ENCODE data around the gene OR1A1.
A peak's percentile ranks its signal among the peaks of the same experiment; 100 is the strongest.
"Not testable (repeated sequence)": the region's sequence is repeated elsewhere in the genome, so short reads cannot be mapped to it uniquely, and the experiment has no call there.

Gene OR1A1

GRCh38 chr17:3207367-3207766, at the start of gene OR1A1:
TSS of gene OR1A1 (plus strand) at chr17:3207667. CDS start at chr17:3215621, 7,954 bp downstream.
- no peak for DNase-seq

GRCh38 chr17:3167574-3167973, 39.9 kb upstream of the OR1A1 start:
- DNase-seq: no peak

GRCh38 chr17:3189961-3190360, 17.5 kb upstream of the OR1A1 start:
- no peak for DNase-seq

GRCh38 chr17:3197219-3197618, 10.2 kb upstream of the OR1A1 start, which contains the start of gene OR1A2:
TSS of gene OR1A2 (plus strand) at chr17:3197519. CDS start at chr17:3197519, 0 bp downstream.
- no peak for DNase-seq

GRCh38 chr17:3208484-3208883, 1.0 kb downstream of the OR1A1 start:
- DNase-seq: no peak

- DNase-seq: no peak
These were observed 5.5 kb downstream of the OR1A1 start for GRCh38 chr17:3213001-3213400.

GRCh38 chr17:3213587-3213986, 6.1 kb downstream of the OR1A1 start:
- DNase-seq: no peak

GRCh38 chr17:3219978-3220377, 12.5 kb downstream of the OR1A1 start:
- not testable (repeated sequence) for DNase-seq

- DNase-seq: no peak
These were observed 14.4 kb downstream of the OR1A1 start for GRCh38 chr17:3221850-3222249.

- DNase-seq: no peak
These were observed 15.0 kb downstream of the OR1A1 start for GRCh38 chr17:3222505-3222904.

- DNase-seq: not testable (repeated sequence)
These were observed 17.4 kb downstream of the OR1A1 start for GRCh38 chr17:3224721-3225352.

- DNase-seq: not testable (repeated sequence)
These were observed 24.8 kb downstream of the OR1A1 start for GRCh38 chr17:3232300-3232699.

- peak; percentile 61 for DNase-seq
These were observed 31.2 kb downstream of the OR1A1 start for GRCh38 chr17:3238685-3239084.

GRCh38 chr17:3241044-3241443, 33.6 kb downstream of the OR1A1 start:
- DNase-seq: not testable (repeated sequence)

- DNase-seq: not testable (repeated sequence)
These were observed 37.4 kb downstream of the OR1A1 start for GRCh38 chr17:3244841-3245240.

GRCh38 chr17:3249013-3249412, 41.5 kb downstream of the OR1A1 start:
- DNase-seq: not testable (repeated sequence)

- DNase-seq: no peak
These were observed 49.1 kb downstream of the OR1A1 start for GRCh38 chr17:3256575-3256974.

GRCh38 chr17:3260163-3260562, 52.7 kb downstream of the OR1A1 start:
- DNase-seq: no peak

- DNase-seq: no peak
These were observed 53.1 kb downstream of the OR1A1 start for GRCh38 chr17:3260600-3260999.

All from GDM1 (cell line).